NOMO-1 treated with dmso at 0.1 percent for 144 hours (cell line): ENCODE measurements around the gene RAB9A.
A peak's percentile ranks its signal among the peaks of the same experiment; 100 is the strongest.
"Not testable (repeated sequence)": the region's sequence is repeated elsewhere in the genome, so short reads cannot be mapped to it uniquely, and the experiment has no call there.

Experiments
- DNase-seq: peaks from one replicate; lab custom pipeline; 2025; ENCODE audit not compliant: unreplicated experiment; lab: John Stamatoyannopoulos, UW

Gene RAB9A

GRCh38 chrX:13669755-13670154 is 19.2 kb upstream of the RAB9A start:
- not testable (repeated sequence) for DNase-seq

GRCh38 chrX:13670197-13670596 is 18.7 kb upstream of the RAB9A start:
- no peak for DNase-seq

DNA sequence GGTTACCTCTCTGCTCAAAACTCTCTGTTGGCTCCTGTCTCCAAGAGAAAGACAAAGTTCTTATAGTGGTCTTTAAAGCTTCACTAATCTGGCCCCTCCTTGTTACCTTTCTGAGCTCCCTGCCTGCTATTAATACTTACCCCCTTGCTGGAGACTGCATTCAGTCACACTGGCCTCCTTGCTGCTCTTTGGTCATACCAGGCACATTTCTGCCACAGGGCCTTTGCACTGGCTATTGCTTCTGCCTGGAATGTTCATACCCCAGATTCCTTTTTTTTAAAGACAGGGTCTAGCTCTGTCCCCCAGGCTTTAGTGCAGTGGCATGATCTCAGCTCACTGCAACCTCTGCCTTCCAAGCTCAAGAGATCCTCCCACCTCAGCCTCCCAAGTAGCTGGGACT is 15.9 kb upstream of the RAB9A start:
- no peak for DNase-seq

DNA sequence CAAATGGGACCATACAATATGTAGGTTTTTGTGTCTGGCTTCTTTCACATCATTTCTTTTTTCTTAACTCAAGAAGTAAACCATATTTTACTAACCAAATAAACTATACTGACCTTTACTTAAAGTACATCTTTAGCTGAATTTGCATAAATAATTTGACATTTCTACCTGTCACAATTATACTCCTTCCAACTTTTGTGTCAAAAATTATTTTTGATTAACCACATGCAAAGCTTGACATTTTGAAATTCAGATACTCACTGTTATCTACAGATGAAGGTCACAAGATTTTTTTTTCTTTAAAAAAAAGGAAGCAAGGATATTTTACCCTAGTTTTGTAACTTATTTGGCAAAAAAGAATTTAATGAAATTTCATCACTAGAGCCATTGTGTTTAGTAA is 12.0 kb upstream of the RAB9A start:
- DNase-seq, result no peak

- DNase-seq, result not testable (repeated sequence)
Observed at GRCh38 chrX:13679700-13680099, 9.2 kb upstream of the RAB9A start.

DNA sequence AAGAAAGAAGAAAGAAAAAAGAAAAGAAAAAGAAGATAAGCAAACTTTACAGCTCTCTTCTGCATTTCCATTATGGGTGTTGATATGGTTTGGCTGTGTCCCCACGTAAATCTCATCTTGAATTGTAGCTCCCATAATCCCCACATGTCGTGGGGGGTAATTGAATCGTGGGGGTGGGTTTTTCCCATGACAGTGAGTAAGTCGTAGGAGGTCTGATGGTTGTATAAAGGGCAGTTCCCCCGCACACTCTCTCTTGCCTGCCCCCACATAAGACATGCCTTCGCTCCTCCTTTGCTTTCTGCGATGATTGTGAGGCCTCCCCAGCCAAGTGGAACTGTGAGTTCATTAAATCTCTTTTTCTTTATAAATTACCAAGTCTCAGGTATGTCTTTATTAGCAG is 7.3 kb upstream of the RAB9A start:
- DNase-seq, result no peak

DNA sequence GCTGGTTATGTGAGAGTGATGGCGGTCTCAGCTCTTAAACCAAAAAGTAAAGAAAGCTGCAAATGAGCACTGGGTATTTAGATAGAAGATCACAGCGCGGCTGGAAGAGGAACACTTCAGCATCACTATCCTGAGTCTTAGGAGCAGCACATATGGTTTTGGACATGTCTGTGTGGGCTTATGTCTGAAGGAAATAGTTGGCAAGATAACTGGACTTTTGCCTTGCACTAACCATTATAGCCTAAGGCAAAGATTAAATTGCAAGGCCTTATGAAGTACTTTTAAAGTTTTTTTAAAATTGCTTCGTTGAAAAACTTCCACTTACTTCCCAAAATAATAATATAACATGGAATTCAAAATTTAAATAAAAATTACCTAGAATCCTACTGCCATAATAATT is 4.6 kb upstream of the RAB9A start:
- DNase-seq, result no peak

DNA sequence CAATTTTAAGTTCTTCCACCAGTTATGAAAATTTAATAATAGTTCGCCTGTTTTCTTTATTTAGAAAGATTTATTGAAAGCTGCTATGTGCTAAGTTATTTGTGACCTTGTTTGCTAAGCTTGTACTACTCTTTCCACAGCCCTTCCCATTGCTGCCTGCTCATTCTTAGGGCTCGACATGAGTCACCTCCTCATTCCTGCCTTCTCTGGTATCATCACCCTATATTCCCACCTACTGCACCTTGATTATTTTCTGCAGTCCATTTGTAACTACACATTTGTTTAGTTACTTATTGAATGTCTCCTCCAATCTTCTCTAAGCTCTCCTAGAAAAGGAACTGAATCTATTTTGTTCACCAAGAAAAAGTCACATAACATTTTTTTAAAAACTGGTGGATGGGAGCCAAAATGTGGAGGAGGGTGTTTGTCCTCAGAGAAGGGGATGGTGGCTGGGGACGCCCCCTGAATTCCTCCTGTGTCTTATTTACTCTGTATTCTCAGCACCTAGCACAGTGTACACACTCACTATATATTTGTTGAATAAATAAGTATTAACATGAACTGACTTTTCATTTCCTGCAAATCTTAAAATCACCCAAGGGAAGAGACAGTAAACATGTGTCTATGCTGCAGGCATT is 3.7 kb upstream of the RAB9A start:
- DNase-seq, result no peak

GRCh38 chrX:13687203-13687602 is 1.7 kb upstream of the RAB9A start:
- DNase-seq, result no peak

GRCh38 chrX:13688384-13688957 is 457 bp upstream of the RAB9A start:
- no peak for DNase-seq

GRCh38 chrX:13689741-13690211 is 848 bp downstream of the RAB9A start:
- DNase-seq, result no peak

GRCh38 chrX:13690836-13691235 is 1.9 kb downstream of the RAB9A start:
- DNase-seq, result no peak

GRCh38 chrX:13691841-13692371 is 3.0 kb downstream of the RAB9A start:
- DNase-seq, result no peak

DNA sequence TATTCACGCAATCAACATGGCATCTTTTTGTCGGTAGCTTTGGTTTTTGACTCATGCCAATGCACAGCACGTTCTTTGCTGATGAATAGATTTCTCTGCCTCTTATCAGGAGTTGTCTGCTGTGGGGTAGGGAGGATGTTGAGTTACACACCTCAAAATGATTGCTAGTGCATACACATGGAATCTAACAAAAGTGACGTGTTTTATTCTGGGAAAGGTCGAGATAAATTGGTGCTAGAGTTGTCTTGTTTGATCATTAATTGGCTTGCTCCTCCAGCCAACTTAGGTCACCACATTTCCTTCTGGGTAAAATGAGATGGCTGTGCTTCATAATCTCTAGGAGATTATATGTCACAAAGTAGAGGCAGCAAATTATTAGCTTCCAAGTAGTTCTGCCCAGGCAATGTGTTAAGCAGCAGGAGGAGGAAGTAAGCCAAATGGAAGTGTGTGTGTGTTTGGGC is 3.9 kb downstream of the RAB9A start:
- DNase-seq, result no peak

DNA sequence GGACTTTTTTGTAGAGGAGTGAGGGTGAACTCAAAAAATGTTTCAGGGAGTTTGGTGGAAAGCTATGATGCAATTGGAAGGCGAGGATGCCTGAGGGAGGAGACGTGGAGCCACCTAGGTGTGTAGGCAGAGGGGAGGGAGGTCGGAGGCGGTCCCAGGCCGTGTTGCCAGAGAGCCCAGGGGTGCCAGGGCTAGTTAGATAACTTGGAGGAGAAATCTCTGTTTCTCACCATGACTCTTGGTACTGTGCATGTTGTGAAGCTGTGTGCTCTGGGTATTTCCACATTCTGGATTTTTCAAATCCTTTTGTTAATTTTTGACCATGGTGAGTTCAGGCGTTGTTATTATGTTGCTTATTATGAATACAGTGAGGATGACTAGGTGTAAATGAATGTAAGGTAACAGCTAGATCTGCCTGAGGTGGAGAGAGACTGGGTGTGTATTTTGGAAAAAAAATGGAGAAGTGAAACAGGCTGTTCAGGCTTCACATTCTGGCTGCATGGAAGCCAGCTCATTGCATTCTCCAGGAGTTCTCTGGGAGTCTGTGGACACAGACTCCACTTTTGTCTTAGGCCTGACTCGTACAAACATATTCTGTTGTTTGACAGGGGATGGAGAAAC is 4.5 kb downstream of the RAB9A start:
- peak; percentile 46 for DNase-seq

DNA sequence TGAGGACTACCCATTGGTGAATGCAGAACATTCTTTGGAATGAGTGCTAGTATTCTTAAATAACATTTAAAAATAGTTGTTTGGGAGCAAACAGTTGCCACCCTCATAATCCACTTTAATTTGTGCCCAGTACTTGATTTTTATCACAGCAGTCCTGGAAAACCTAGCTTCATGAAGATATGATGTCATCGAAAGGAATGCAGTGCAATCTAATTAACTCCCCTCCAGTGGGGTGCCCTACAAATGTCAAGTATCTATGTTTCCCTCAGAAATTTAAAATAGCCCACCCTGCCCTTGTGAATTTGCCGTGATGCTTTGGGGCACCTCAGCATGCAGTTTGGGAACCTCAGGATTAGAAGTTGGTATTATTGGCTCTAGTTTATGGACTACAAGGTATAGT is 5.4 kb downstream of the RAB9A start:
- DNase-seq, result no peak

DNA sequence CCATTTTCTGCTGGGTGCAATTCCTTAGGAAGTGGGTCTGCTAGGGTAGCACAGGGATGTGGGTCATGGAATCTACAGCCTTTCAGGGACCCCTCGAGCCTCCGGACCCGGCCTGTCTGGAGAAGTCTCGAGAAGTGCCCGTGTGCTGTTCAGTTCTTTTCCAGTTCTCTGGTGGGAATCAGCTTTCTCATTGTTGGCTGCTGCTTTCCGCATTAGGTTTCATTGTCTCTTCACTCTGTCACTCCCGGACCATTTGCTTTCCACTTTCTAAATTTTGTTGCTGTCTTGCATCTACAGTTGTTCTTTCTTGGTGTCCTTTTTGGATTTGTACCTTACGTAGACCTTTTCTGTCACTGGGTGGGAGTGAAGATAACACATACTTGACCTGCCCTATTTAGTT is 6.1 kb downstream of the RAB9A start:
- DNase-seq, result no peak

DNA sequence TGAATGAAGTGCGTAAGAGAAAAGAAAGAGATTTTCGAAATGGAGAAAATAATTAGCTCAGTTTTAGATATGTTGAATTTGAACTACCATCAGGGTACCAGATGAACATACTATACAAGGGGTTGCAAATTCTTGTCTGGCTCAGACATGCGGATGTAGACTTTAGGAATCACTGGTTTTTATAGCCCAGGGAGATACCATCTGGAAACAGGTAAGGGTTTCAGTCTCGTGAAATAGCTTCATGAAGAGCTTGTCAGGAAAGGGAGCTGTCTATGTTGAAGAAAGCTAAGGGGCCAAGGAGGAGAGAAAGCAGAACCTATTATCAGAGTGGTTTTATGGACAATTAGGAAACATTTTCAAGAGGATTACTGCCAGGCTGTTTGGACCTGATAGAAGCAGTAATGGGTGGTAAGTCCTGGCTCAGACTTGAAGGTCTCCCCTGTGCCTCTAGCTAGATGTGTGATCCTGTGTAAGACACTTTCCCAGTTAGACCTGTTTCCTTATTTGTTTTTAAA is 6.7 kb downstream of the RAB9A start:
- DNase-seq, result peak; percentile 51

- peak; percentile 27 for DNase-seq
Observed at GRCh38 chrX:13697455-13697854, 8.5 kb downstream of the RAB9A start.

DNA sequence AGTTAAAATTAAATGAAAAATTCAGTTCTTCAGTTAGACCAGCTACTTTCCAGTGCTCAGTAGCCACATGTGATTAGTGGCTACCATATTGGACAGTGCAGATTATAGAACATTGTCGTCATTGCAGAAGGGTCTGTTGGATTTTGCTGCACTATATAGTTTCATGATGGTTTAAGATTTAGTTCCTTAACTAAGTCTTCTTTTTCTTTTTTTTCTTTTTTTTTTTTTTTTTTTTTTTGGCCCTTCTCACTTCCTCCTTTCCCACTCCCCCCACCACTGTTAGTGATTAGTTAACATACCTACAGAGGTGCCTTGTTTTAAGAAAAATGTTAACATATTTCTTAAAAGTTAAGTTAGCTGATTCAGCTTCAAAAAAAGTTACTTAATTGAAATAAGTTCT is 9.0 kb downstream of the RAB9A start:
- DNase-seq, result no peak

DNA sequence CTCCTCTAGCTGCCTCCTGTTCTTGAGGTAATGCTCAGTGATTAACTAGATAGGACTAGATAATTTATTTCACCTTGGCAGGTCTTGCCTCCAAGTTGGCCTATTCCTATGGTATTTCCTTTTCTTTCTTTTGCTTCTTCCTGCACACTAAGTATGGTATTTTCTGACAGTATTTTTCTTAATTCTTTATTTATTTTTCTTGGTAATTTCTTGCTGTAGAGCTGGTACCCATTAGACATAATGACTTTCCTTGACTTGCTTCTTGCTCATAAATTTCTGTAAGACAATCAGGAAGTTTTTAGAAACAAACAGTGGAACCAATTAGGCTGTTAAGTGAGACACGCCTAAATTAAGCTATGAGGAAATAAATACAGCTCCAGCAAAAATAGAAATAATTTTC is 9.5 kb downstream of the RAB9A start:
- DNase-seq, result no peak

GRCh38 chrX:13699183-13699826 is 10.4 kb downstream of the RAB9A start:
- DNase-seq, result no peak
